Measurements from ENCODE around the gene CYSRT1.

The CYSRT1 gene

DNA sequence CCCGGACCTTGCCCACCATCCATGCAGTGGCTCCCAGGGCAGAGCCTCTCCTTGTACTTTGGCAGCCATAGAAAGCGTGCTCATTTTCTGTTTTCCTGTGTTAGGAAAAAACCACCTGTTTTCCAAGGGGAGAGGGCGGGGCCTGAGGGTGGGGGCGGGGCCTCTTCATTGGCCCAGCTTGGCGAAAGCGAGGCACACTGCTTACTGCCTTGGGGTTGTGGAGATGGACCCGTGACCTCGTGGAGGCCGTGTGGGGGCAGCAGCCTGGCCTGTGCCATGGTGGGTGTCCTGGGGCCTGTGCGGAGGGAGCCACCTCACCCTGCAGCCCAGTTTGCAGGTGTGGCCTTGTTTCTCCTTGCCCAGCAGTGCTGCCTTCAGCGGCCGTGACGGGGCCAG, 48.1 kb downstream of the CYSRT1 start:
- no peak for DNase-seq

DNA sequence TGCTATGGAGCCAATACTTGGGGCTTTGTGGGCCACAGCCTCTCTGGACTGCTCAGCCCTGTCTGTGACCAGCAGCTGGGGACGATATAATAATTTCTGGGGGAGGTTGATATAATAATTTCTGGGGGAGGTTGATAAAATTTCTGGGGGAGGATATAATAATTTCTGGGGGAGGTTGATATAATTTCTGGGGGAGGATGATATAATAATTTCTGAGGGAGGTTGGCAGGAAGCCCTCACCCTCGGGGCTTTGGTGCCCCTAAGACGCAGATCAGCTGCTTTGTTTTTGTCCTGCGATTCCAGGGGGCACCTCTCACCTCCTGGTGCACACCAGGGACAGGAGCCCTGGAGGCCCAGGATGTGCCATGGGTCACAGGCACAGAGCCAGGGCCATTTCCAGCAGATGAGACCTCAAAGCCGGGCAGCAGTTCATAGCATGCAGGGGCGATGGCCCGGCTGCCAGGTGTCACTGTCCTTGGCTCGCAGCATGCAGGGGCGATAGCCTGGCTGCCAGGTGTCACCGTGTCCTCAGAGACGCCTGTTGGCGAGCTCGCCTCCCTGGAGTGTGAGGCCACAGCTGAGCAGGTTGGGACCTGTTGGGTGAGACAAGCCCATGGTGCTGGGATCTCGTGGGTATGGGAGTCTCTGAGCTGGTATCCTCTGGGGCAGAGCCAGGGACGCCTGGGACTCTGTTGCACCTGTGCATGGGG, 48.8 kb downstream of the CYSRT1 start:
- DNase-seq = no peak

DNA sequence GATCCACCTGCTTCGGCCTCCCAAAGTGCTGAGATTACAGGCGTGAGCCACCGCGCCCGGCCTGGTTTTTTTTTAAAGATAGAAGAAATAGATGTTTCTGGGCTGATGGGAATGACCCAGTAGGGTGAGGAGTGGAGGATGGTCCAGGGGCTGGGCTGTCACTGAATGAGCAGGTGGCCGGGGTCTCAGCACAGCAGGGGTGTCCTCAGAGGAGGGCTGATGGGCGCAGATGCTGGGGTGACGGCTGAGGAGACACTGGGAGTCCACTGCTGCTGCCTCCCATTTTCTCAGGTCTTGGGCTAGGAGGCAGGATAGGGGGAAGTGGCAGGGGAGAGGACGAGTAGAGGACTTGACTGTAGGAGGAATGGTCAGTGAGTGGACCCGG, 50.2 kb downstream of the CYSRT1 start:
- DNase-seq = no peak

Measured in NCI-H226 (cell line).